GM12873 (cell line): ENCODE data around the gene LPO.
A peak's percentile ranks its signal among the peaks of the same experiment; 100 is the strongest.

ENCODE experiments used
- CTCF ChIP-seq: IDR thresholded peaks from 2 replicates; pipeline ENCODE4 v1.5.1; 2012; ENCODE audit warnings: low read depth, mild to moderate bottlenecking, moderate library complexity, low read length, control low read depth; ENCODE audit not compliant: insufficient read depth; ENCODE audit errors: missing control alignments

The LPO gene

GRCh38 chr17:58304750-58305486, 66.5 kb downstream of the LPO start:
- no peak for TF ChIP-seq CTCF

DNA sequence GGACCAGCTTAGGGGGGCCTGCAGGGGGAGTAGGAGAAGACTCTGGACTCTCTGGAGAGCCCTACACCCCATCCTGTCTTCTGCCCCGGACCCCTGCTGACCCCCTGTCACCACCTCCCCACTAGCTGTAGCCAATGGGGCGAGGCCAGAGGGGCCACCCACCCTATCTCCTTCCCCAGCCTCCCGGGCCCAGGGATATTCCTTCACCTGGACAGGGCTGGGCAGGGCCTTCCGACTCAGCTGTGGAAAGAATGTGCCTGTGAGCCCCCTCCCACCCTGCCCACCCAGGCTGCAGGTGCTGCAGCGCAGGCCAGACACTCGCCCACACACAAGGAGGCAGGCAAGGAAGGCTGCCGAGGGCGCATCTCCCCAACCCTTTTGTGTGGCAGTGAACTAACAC, 67.2 kb downstream of the LPO start:
- TF ChIP-seq CTCF: no peak

GRCh38 chr17:58306131-58306951, 68.0 kb downstream of the LPO start:
- no peak for TF ChIP-seq CTCF

GRCh38 chr17:58307468-58308172, 69.2 kb downstream of the LPO start:
- no peak for TF ChIP-seq CTCF

DNA sequence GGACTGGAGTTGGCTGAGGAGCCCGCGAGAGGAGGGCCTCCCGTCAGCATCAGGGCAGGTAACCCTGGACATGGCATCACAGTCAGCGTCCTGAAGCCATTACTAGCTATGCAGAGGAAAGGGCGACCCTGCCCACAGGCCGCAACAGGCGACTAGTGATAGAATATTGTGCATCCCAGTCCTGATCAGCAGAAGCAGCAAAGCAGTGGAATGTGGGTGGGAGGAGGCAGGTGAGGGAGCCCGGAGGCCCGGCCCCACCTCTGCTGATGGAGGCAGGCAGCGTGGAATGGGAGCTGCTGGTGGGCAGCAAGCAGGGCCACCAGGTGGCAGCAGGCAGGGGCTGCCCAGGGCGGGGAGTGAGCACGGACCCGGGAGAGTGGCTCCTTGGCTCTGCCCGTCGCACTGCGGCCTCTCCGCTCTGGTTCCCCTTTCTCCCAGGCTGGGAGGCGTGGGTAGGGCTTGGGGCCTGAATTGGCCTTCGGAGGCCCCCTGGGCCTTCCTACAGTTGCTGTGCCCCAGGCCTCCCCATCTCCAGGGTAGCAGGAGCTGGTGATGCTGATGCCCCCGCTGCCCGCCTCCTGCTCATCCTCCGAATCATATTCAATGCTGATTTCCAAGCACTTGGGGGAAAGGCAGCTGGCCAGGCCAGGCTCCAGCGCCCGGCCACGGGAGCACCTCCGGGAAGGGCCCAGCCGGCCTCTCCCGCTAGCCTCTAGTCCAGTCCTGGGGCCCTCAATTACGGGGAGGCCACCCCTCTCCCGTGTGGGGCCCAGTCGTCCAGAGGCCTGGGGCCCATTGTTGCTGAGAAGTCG, 70.0 kb downstream of the LPO start:
- peak; percentile 43 for TF ChIP-seq CTCF

- no peak for TF ChIP-seq CTCF
Observed at GRCh38 chr17:58308985-58309917, 70.9 kb downstream of the LPO start.
